IMR-90 (cell line): ENCODE results near the gene CDC25A. TPM values are rescaled to one million over a fixed set of nuclear protein-coding genes. Genes with fewer than 3 reads are reported as not detected.

Experiments
- ATAC-seq: fragments of 200-7000 bp; cut with Tn5 transposase; 2 replicates; pipeline ENCODE4 v1.9.1; 2020; ENCODE audit warnings: low read depth, mild to moderate bottlenecking, moderate library complexity
- BruUV-seq: library from RNA; stranded (reverse); fragments of 400-500 nt; replicated peaks from 2 replicates; lab custom pipeline; 2021; lab: Mats Ljungman, UMichigan
- CTCF ChIA-PET: fragments of 300-600 bp; formaldehyde crosslinking; extraction: SDS; loops from one replicate; lab custom pipeline; 2021; ENCODE audit warnings: antibody characterized with exemption; lab: Yijun Ruan, JAX
- POLR2A ChIA-PET: fragments of 300-600 bp; sonication (Branson Sonifier 250); formaldehyde crosslinking; loops from one replicate; lab custom pipeline; 2022; ENCODE audit warnings: antibody characterized with exemption; ENCODE audit not compliant: unreplicated experiment; lab: Charles Lee
- DNase-seq: peaks from one replicate; pipeline ENCODE4 v3.0.0; 2013
- H2AFZ ChIP-seq: replicated peaks from 2 replicates; pipeline ENCODE3; 2013; ENCODE audit warnings: low read length, mild to moderate bottlenecking; ENCODE audit not compliant: poor library complexity
- H2AK5ac ChIP-seq: 2 replicates; pipeline ENCODE4 v1.6.1; 2013; ENCODE audit warnings: low read depth, low read length, inconsistent platforms
- H2AK9ac ChIP-seq: replicated peaks from 2 replicates; pipeline ENCODE3; 2013; ENCODE audit warnings: mild to moderate bottlenecking, low read depth, low read length, moderate library complexity; ENCODE audit not compliant: poor library complexity
- H2BK120ac ChIP-seq: 2 replicates; pipeline ENCODE4 v1.6.1; 2013; ENCODE audit warnings: low read depth, low read length, inconsistent platforms
- H2BK15ac ChIP-seq: 3 replicates; pipeline ENCODE4 v1.6.1; 2013; ENCODE audit warnings: low read depth, low read length, inconsistent platforms
- H2BK20ac ChIP-seq: 2 replicates; pipeline ENCODE4 v1.6.1; 2013; ENCODE audit warnings: low read depth, mild to moderate bottlenecking, inconsistent platforms, low read length, moderate library complexity
- H2BK5ac ChIP-seq: 2 replicates; pipeline ENCODE4 v1.6.1; 2013; ENCODE audit warnings: mild to moderate bottlenecking, low read depth, low read length, inconsistent platforms; ENCODE audit not compliant: poor library complexity, severe bottlenecking
- H3K14ac ChIP-seq: replicated peaks from 2 replicates; pipeline ENCODE4 v1.6.1; 2013; ENCODE audit warnings: low read depth, low read length, inconsistent platforms
- H3K18ac ChIP-seq: 2 replicates; pipeline ENCODE4 v1.6.1; 2013; ENCODE audit warnings: low read depth, low read length, control low read depth
- H3K23ac ChIP-seq: 2 replicates; pipeline ENCODE4 v1.6.1; 2013; ENCODE audit warnings: low read depth, low read length, inconsistent platforms
- H3K27ac ChIP-seq: 2 replicates; pipeline ENCODE4 v1.5.1; 2013; ENCODE audit warnings: mild to moderate bottlenecking, control low read depth, low read length; ENCODE audit not compliant: insufficient read depth
- H3K27me3 ChIP-seq: 2 replicates; pipeline ENCODE4 v1.6.1; 2013; ENCODE audit warnings: low read length; ENCODE audit not compliant: control insufficient read depth, insufficient read depth
- H3K36me3 ChIP-seq: 2 replicates; pipeline ENCODE4 v1.6.1; 2013; ENCODE audit warnings: low read length, mixed read lengths; ENCODE audit not compliant: control insufficient read depth, insufficient read depth
- H3K4ac ChIP-seq: 2 replicates; pipeline ENCODE4 v1.6.1; 2013; ENCODE audit warnings: low read depth, low read length, inconsistent platforms
- H3K4me1 ChIP-seq: 2 replicates; pipeline ENCODE4 v1.6.1; 2013; ENCODE audit warnings: low read length, mixed read lengths; ENCODE audit not compliant: control insufficient read depth, insufficient read depth
- H3K4me2 ChIP-seq: 2 replicates; pipeline ENCODE4 v1.6.1; 2013; ENCODE audit warnings: low read depth, mild to moderate bottlenecking, control low read depth, low read length, moderate library complexity
- H3K4me3 ChIP-seq: 2 replicates; pipeline ENCODE4 v1.5.1; 2013; ENCODE audit warnings: low read depth, mild to moderate bottlenecking, control low read depth, low read length, moderate library complexity; ENCODE audit not compliant: insufficient read depth
- H3K56ac ChIP-seq: 2 replicates; pipeline ENCODE4 v1.6.1; 2013; ENCODE audit warnings: low read length, inconsistent platforms; ENCODE audit not compliant: insufficient read depth; ENCODE audit errors: extremely low read depth
- H3K79me1 ChIP-seq, 2 experiments: 2 replicates each; pipeline ENCODE4 v1.6.1; 2013; ENCODE audit warnings: low read length in 2 of 2, inconsistent platforms in 1 of 2, low read depth in 1 of 2
- H3K9ac ChIP-seq: 2 replicates; pipeline ENCODE4 v1.6.1; 2013; ENCODE audit warnings: low read depth, low read length, control low read depth
- H3K9me1 ChIP-seq: 2 replicates; pipeline ENCODE4 v1.6.1; 2013; ENCODE audit warnings: low read length, inconsistent platforms; ENCODE audit not compliant: insufficient read depth
- H3K9me3 ChIP-seq: 2 replicates; pipeline ENCODE4 v1.6.1; 2013; ENCODE audit warnings: low read length; ENCODE audit not compliant: control insufficient read depth, insufficient read depth
- H4K20me1 ChIP-seq: 2 replicates; pipeline ENCODE4 v1.6.1; 2013; ENCODE audit warnings: low read length, inconsistent platforms; ENCODE audit not compliant: insufficient read depth
- H4K5ac ChIP-seq: 2 replicates; pipeline ENCODE4 v1.6.1; 2013; ENCODE audit warnings: mild to moderate bottlenecking, low read depth, low read length, control low read depth
- H4K8ac ChIP-seq, 2 experiments: 2 replicates each; pipeline ENCODE4 v1.6.1; 2013; ENCODE audit warnings: low read depth in 2 of 2, low read length in 2 of 2, control low read depth in 1 of 2, inconsistent platforms in 1 of 2
- H4K91ac ChIP-seq: 2 replicates; pipeline ENCODE4 v1.6.1; 2013; ENCODE audit warnings: low read depth, low read length, inconsistent platforms; ENCODE audit not compliant: insufficient read depth
- CEBPB ChIP-seq: IDR thresholded peaks from 2 replicates; pipeline ENCODE4 v1.6.1; 2012; ENCODE audit warnings: low read depth, low read length, improper control_type of control experiment
- MAZ ChIP-seq: IDR thresholded peaks from 2 replicates; pipeline ENCODE4 v1.6.1; 2012; ENCODE audit warnings: low read depth, mild to moderate bottlenecking, low read length, improper control_type of control experiment, moderate library complexity, borderline replicate concordance
- MXI1 ChIP-seq: IDR thresholded peaks from 2 replicates; pipeline ENCODE4 v1.6.1; 2012; ENCODE audit warnings: low read depth, mild to moderate bottlenecking, low read length, moderate library complexity, borderline replicate concordance
- WGBS, 2 experiments: methylation state at CpG; one replicate each; pipeline versions ENCODE4 v1.1.5 to v1.1.7; 2013; ENCODE audit warnings: missing lambda C conversion rate in 2 of 2; ENCODE audit not compliant: insufficient read length in 1 of 2; ENCODE audit errors: extremely low coverage in 2 of 2; 5-methylcytosine and 5-hydroxymethylcytosine counted together
- dilution Hi-C: fragments of 300-500 bp; cut with HindIII; formaldehyde crosslinking; loops from one replicate; pipeline ENCODE4 v1.14.3; 2018; ENCODE audit warnings: low sequenced_read_pairs; ENCODE audit not compliant: unreplicated experiment
- in situ Hi-C: fragments of 300-500 bp; cut with MboI; formaldehyde crosslinking; loops from 3 replicates; pipeline ENCODE4 v1.14.3; 2019; ENCODE audit warnings: low sequenced_read_pairs, inconsistent platforms, mixed read lengths
- intact Hi-C: fragments of 100-400 bp; cut with micrococcal nuclease; formaldehyde crosslinking; loops from 2 replicates; pipeline ENCODE4 v1.10.0; 2022
- polyA plus RNA-seq, 3 experiments: library from polyadenylated mRNA; depleted of rRNA; stranded (reverse); fragments of >200 nt; gene quantifications; 2 replicates each; pipeline ENCODE4 v1.2.3, GENCODE V29; 2012; ENCODE audit warnings: low replicate concordance in 1 of 3
- total RNA-seq: library from RNA; depleted of rRNA; stranded (reverse); fragments of >200 nt; gene quantifications from 2 replicates; pipeline ENCODE4 v1.2.3, GENCODE V29; 2012

The CDC25A gene
- total and polyA plus RNA-seq, 2 of the 4 experiments (the other 2 are of a cell fraction) = 4.2 to 10.6 TPM

DNA sequence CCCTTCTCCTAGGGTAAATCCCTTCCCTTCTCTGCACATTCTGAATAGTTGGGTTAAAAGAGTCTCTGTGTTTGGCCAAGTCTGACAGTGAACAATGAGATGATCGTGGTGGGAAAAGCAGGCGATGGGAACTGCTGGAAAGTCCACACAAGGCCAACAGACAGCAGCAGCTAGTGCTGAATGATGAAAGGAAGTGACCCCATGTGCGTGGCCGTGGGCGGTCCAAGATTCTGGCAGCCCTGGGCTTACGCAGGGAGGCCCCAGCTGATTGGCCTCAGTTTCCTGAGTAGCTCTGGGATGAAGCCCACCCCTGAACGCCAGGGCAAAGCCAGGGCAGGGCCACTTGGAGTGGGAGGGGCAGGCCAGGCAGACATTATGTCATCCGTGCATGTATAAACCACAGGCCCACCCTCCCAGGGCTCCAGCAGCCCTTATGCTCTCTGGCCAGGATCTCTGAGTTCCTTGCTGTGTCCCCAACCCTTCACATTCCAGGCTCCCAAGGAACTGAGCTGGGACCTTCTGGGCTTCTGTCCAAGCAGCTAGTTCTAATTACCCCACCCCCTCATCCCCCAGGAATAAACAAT is 57.8 kb downstream of the CDC25A start:
- Histone ChIP-seq H2BK120ac (peak overlapping the region; percentile 75), H3K18ac (peak overlapping the region; percentile 10), H3K23ac (peak overlapping the region; percentile 86; the same call in 1 of the 2 replicates), H3K9me1 (peaks cover 12% of the 10 kb centered on the region), H3K9ac (no peak overlapping the region), H3K14ac (peak overlapping the region; percentile 75), H2AK9ac (peak overlapping the region; percentile 47), H2AFZ (peak overlapping the region; percentile 93), H3K27ac (peak overlapping the region; percentile 74), H3K4me1 (peaks cover 13% of the 10 kb centered on the region), H2BK20ac (peak overlapping the region; percentile 72), H3K4me3 (no peak overlapping the region), H3K56ac (0 out of 2 replicates have a peak overlapping the region, but pooled peaks have one; percentile 44), H3K79me1 (peaks cover 0 to 5% of the 10 kb centered on the region in 2 experiments; a peak in 1 of 4 replicates), H4K91ac (peak overlapping the region; percentile 76), H3K27me3 (no peaks in the 10 kb centered on the region), H2AK5ac (no peak overlapping the region), H2BK15ac (no peak overlapping the region), H3K9me3 (no peaks in the 10 kb centered on the region), H4K20me1 (peaks cover 2% of the 10 kb centered on the region; the same call in 1 of the 2 replicates), H3K36me3 (no peaks in the 10 kb centered on the region), H3K4me2 (peak overlapping the region; percentile 78), H4K8ac (peak overlapping the region; percentile 0 to 76; a peak in 3 of 4 replicates), H4K5ac (peak overlapping the region; percentile 1; the same call in 1 of the 2 replicates), H3K4ac (peak overlapping the region; percentile 86), H2BK5ac (peak overlapping the region; percentile 78)
- ChIA-PET POLR2A (no interaction called here), CTCF (interaction anchor here (0.6 to 1.0 kb wide), 4 partner anchors 18 to 340 kb away, joined by 3 to 6 read pairs (median 4); no protein-coding TSS in a partner anchor)
- TF ChIP-seq MXI1 (peak; percentile 41; the same call in 1 of the 2 replicates), CEBPB (no peak), MAZ (peak; percentile 37; the same call in 1 of the 2 replicates)
- dilution Hi-C loops (no loop called here), in situ Hi-C loops (no loop called here), intact Hi-C loops (no loop called here)
- no TSS peak for BruUV-seq
- ATAC-seq (peak; percentile 86), DNase-seq (peak; percentile 96)
- WGBS, 2 experiments = 8% methylated on average over 7 of the region's 8 CpGs; no CpG with 5 or more reads in 1 of the 2 experiments
